Spleen (tissue), 7 donors: ENCODE data around the gene NFX1.
"Not testable (repeated sequence)": the region's sequence is repeated elsewhere in the genome, so short reads cannot be mapped to it uniquely, and the experiment has no call there.

ENCODE experiments used
- CTCF ChIP-seq, 11 experiments: fragments of 200-600 bp in 7 of 11; fragments of 450-650 bp in 4 of 11; sonication (generic) in 4 of 11; IDR thresholded peaks in 8 of 11; conservative IDR thresholded peaks in 3 of 11; 1 replicate in 7 of 11; 2 replicates in 4 of 11; pipeline versions ENCODE4 v1.4.0 to v1.8.0; 2016 to 2021; ENCODE audit warnings: antibody characterized with exemption in 11 of 11, inconsistent platforms in 4 of 11, mild to moderate bottlenecking in 1 of 11
- POLR2A ChIP-seq, 3 donors: fragments of 450-650 bp; IDR thresholded peaks; one replicate each; pipeline ENCODE4 v1.5.1; 2017; ENCODE audit warnings: antibody characterized with exemption in 3 of 3, mild to moderate bottlenecking in 1 of 3
- POLR2AphosphoS5 ChIP-seq, 3 donors: sonication (generic); formaldehyde crosslinking; IDR thresholded peaks; one replicate each; pipeline ENCODE4 v1.5.1; 2017; ENCODE audit warnings: antibody characterized with exemption in 3 of 3
- donor health status: DM: no; HTN: no; CAD: no; lungs with moderate emphysema.
- donor health status: DM: no; HTN: no; CAD: no.
- donor health status: DM: no; HTN: no; CAD: no.

- TF ChIP-seq CTCF (IDR thresholded peaks at IDR 0.05 in 8 of 11, conservative IDR thresholded peaks at IDR 0.05 in 3 of 11); POLR2A (IDR thresholded peaks at IDR 0.05); POLR2AphosphoS5 (IDR thresholded peaks at IDR 0.05): not testable (repeated sequence)
Observed at GRCh38 chr9:33392591-33393021, 102.3 kb downstream of the NFX1 start.
